ENCODE results near the gene TMBIM4. TPM values are rescaled to one million over a fixed set of nuclear protein-coding genes. Genes with fewer than 3 reads are reported as not detected.

TMBIM4 gene
- total and polyA plus RNA-seq, 4 donors: 74.4 to 125 (median 91.8) TPM

DNA sequence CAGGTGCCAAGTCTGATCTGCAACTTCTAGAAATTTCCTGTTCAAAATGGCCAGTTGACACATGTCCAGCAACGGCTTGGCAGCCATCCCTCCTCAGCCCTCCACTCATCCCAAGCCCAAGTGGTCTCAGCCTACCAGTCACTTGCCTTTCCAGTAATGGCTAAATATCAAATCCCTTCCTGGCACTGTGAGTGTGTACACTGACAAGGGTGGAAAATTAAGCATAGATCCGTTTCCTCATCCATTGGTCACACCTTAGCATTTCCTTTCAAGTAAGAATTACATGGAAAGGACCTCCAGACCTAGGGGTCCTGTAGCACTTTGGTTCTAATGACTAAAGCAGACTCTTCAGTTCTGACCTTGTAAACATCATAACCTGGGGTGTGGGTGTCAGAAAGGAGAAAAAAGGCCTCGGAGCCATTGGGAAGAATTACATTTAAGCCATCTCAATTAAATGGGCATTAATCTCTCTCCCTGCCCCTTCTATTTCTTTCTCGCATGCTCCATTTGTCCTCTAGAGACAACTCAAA lies 54.7 kb downstream of the TMBIM4 start:
- H3K4me1 ChIP-seq (ENCODE audit: control insufficient read depth, insufficient read depth, low read length): no peaks in the 10 kb centered on the region
- WGBS (ENCODE audit: insufficient coverage): 71% methylated on average over 2 of the region's 4 CpGs

DNA sequence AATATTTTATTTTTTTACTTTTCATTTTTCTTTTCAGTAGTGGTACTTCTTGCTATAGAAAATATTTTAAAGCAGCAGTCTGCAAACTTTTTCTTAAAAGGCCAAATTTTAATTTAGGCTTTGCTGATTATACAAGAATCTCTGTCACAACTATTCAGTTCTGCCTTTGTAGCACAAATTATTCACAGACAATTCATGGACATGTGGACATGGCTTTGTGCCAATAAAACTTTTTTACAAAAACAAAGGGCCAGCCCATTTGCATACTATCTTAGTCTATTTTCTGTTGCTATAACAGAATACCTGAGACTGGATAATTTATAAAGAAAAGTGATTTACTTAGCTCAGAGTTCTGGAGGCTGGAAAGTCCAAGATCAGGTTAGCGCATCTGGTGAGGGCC lies 56.3 kb downstream of the TMBIM4 start:
- no peak overlapping the region for H3K27ac ChIP-seq (ENCODE audit: low read depth, low read length)
- WGBS (ENCODE audit: insufficient coverage): 100% methylated on average over 1 of the region's 1 CpG
- H3K4me1 ChIP-seq (ENCODE audit: control insufficient read depth, insufficient read depth, low read length): no peaks in the 10 kb centered on the region
- no peaks in the 10 kb centered on the region for H3K27me3 ChIP-seq (ENCODE audit: control insufficient read depth, insufficient read depth, low read length)
- no peaks in the 10 kb centered on the region for H3K36me3 ChIP-seq (ENCODE audit: control insufficient read depth, insufficient read depth, low read length)
- H3K9me3 ChIP-seq (ENCODE audit: control insufficient read depth, insufficient read depth, low read length): no peaks in the 10 kb centered on the region
- no peak overlapping the region for H3K4me3 ChIP-seq (ENCODE audit: low read depth, low read length)
- DNase-seq (ENCODE audit: low read depth in 4 of 6, low spot score in 6 of 6): no peak

More for the DNA sequence above, 54.7 kb downstream of the TMBIM4 start:
- no peak overlapping the region for H3K4me3 ChIP-seq (ENCODE audit: low read depth, low read length)
- DNase-seq (ENCODE audit: low read depth in 4 of 6, low spot score in 6 of 6): no peak
- no peaks in the 10 kb centered on the region for H3K36me3 ChIP-seq (ENCODE audit: control insufficient read depth, insufficient read depth, low read length)
- H3K9me3 ChIP-seq (ENCODE audit: control insufficient read depth, insufficient read depth, low read length): no peaks in the 10 kb centered on the region
- H3K27me3 ChIP-seq (ENCODE audit: control insufficient read depth, insufficient read depth, low read length): no peaks in the 10 kb centered on the region
- no peak overlapping the region for H3K27ac ChIP-seq (ENCODE audit: low read depth, low read length)

DNA sequence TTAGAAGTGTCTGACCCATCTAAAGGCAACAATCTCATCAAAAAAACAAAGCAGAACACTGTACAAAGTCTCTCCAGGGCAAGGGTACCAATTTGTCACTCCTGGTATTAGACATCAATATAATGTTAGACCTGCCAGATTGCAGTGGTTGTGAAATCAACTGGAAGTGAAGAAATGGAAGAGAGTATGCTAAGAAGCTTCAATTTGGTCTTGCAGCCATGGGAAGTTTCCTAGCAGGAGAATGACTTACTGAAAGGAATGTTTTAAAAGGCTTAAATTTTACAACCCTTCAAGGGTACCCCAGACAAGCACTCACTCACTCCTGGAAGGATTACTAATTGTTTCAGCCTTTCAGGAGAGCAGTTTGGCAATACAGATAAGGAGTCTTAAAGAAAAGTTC lies 58.2 kb downstream of the TMBIM4 start:
- no peaks in the 10 kb centered on the region for H3K36me3 ChIP-seq (ENCODE audit: control insufficient read depth, insufficient read depth, low read length)
- H3K9me3 ChIP-seq (ENCODE audit: control insufficient read depth, insufficient read depth, low read length): no peaks in the 10 kb centered on the region
- no peak overlapping the region for H3K27ac ChIP-seq (ENCODE audit: low read depth, low read length)
- no peaks in the 10 kb centered on the region for H3K27me3 ChIP-seq (ENCODE audit: control insufficient read depth, insufficient read depth, low read length)
- DNase-seq (ENCODE audit: low read depth in 4 of 6, low spot score in 6 of 6): no peak
- H3K4me1 ChIP-seq (ENCODE audit: control insufficient read depth, insufficient read depth, low read length): no peaks in the 10 kb centered on the region
- H3K4me3 ChIP-seq (ENCODE audit: low read depth, low read length): no peak overlapping the region

DNA sequence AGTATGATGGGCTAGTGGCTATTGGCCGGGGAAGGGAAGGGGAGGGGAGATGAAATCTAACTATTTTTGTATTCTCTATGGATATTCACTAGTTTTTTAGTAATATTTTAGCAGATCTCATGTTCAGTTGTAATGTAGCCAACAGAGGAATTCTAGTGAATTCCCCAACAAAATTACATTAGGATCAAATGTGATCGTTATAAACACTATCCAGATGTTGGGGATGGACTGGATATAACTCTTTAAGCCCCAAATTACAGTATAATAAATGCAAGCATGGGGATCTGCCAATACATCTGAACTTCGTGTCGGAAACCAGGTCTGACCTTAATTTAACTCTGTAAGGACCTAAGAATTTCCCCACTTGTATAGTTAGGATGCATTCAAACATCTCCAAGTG lies 60.7 kb downstream of the TMBIM4 start:
- no peaks in the 10 kb centered on the region for H3K9me3 ChIP-seq (ENCODE audit: control insufficient read depth, insufficient read depth, low read length)
- H3K4me1 ChIP-seq (ENCODE audit: control insufficient read depth, insufficient read depth, low read length): no peaks in the 10 kb centered on the region
- H3K36me3 ChIP-seq (ENCODE audit: control insufficient read depth, insufficient read depth, low read length): no peaks in the 10 kb centered on the region
- H3K4me3 ChIP-seq (ENCODE audit: low read depth, low read length): no peak overlapping the region
- no peak overlapping the region for H3K27ac ChIP-seq (ENCODE audit: low read depth, low read length)
- no peaks in the 10 kb centered on the region for H3K27me3 ChIP-seq (ENCODE audit: control insufficient read depth, insufficient read depth, low read length)
- DNase-seq (ENCODE audit: low read depth in 4 of 6, low spot score in 6 of 6): no peak
- WGBS (ENCODE audit: insufficient coverage): 86% methylated on average over 2 of the region's 4 CpGs

DNA sequence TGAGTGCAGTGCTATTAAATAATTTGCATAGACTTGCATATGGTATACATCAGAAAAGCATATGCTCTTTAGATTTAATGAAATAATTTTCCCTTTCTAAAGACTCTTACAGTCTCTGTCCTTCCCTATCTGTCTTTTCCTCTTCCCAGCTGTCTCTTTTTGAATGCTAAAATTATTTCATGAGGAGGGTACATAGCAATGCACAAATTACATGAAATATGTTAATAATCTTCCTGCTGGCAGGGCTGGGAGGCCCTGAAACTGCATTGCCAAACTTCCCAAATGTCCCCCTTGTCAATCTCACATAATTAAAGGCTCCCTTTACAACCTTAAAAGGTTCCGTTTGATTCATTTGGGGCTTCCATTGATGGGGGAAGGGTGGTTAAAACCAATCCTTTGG lies 61.4 kb downstream of the TMBIM4 start:
- Histone ChIP-seq H3K27ac (ENCODE audit: low read depth, low read length) (no peak overlapping the region), H3K4me1 (ENCODE audit: control insufficient read depth, insufficient read depth, low read length) (no peaks in the 10 kb centered on the region), H3K27me3 (ENCODE audit: control insufficient read depth, insufficient read depth, low read length) (no peaks in the 10 kb centered on the region), H3K4me3 (ENCODE audit: low read depth, low read length) (no peak overlapping the region), H3K36me3 (ENCODE audit: control insufficient read depth, insufficient read depth, low read length) (no peaks in the 10 kb centered on the region), H3K9me3 (ENCODE audit: control insufficient read depth, insufficient read depth, low read length) (no peaks in the 10 kb centered on the region)
- no CpG with 5 or more reads among the region's 1 CpG for WGBS (ENCODE audit: insufficient coverage)
- peak in 1 of 6 donors; percentile 71 for DNase-seq (ENCODE audit: low read depth in 4 of 6, low spot score in 6 of 6)

DNA sequence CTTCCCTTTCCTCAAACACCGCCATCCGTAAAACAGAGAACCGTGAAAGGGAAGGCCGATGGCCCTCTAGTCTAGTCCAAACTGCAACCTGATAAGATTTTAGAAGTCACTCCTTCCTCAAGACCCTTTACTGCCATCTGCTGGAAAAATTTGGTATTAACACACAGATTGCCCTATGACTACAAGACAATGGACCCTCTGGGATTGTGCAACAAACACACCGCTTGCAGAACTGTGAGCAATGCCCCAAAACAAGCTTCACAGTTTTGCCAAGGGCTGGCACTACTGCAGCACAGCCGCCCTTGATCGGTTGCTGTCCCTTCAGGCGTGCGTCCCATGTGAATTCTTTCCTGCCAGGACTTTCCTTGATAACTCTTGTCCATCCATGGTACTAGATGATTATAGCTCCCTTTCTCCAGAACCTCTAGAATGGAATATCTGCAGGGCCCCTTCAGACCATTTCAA lies 62.3 kb downstream of the TMBIM4 start:
- Histone ChIP-seq H3K4me3 (ENCODE audit: low read depth, low read length) (no peak overlapping the region), H3K27ac (ENCODE audit: low read depth, low read length) (no peak overlapping the region), H3K36me3 (ENCODE audit: control insufficient read depth, insufficient read depth, low read length) (no peaks in the 10 kb centered on the region), H3K9me3 (ENCODE audit: control insufficient read depth, insufficient read depth, low read length) (no peaks in the 10 kb centered on the region), H3K4me1 (ENCODE audit: control insufficient read depth, insufficient read depth, low read length) (no peaks in the 10 kb centered on the region), H3K27me3 (ENCODE audit: control insufficient read depth, insufficient read depth, low read length) (no peaks in the 10 kb centered on the region)
- 22% methylated on average over 9 of the region's 9 CpGs for WGBS (ENCODE audit: insufficient coverage)
- peak; percentile 64 to 95 (median 71) for DNase-seq (ENCODE audit: low read depth in 4 of 6, low spot score in 6 of 6)

DNA sequence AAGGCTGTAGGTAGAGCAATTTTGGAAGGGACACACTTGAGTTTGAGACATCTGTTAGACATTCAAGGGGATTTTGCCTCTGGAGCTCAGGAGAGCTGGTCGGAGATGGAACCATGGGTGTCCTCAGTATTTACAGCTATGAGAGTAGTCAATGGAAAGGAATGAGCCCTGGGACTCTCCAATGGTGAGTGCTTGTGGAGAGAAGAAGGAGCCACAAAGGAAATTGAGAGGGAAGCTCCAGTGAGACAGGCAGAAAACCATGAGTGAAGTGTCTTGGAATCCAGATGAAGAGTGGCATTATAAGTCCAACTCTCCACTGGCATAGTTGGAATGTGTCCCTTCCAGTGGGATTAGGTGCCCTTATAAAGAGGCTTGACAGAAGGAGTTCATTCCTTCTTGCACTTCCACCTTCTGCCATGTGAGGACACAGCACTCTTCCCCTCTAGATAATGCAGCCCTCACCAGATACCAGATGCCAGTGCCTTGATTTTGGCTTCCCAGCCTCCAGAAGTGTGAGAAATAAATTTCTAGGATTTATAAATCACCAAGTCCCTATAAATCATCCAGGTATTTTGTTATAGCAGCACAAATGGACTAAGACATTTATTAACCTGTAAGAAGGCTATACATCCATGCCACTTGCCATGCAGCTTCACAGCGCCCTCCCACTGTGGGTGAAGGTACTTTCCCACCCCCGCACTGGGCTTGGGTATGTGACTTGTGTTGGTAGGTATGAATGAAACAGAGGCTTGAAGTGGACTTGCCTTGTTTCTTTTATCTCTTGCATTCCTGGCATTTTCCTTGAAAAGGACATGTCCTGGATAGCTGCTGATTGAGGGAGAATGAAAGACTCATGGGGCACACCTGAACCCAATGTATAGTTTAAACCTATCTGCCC lies 66.5 kb downstream of the TMBIM4 start:
- no peak overlapping the region for H3K27ac ChIP-seq (ENCODE audit: low read depth, low read length)
- 90% methylated on average over 1 of the region's 3 CpGs for WGBS (ENCODE audit: insufficient coverage)

DNA sequence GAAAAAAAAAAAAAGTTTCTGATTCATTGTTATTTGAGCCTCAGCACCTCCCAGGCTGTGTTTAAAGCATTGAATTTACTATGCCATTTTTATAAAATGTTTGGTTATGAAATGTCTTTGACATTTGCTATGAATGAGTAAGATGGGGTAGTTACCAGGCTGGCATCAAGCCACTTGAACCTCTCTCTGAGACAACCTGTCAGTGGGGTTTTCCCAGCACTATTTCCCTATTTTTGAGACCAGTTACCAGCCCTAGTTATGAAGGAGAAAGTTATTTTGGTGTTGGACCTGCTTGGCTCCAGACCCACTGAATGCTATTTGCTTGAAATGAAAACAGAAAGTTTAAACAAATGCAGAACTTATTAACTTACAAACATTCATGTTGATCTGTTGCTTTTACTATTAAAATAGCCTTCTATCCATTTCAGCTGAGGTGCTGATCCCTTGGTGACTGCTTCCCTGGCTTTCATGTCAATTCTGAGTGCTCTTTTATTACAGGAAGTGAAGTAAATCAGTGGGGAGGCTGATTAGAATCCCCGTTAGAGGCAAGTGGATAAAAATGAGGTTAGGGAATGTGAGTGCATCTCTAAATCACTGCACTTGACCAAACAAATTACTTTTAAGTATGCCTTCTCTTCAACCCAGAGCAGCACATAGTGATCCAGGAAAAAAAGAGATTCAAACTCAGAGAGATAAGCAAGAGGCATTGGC lies 77.1 kb downstream of the TMBIM4 start:
- peak in 1 of 6 donors; percentile 16 for DNase-seq (ENCODE audit: low read depth in 4 of 6, low spot score in 6 of 6)
- H3K27ac ChIP-seq (ENCODE audit: low read depth, low read length): no peak overlapping the region

More for the DNA sequence above, 66.5 kb downstream of the TMBIM4 start:
- Histone ChIP-seq H3K4me1 (ENCODE audit: control insufficient read depth, insufficient read depth, low read length) (no peaks in the 10 kb centered on the region), H3K36me3 (ENCODE audit: control insufficient read depth, insufficient read depth, low read length) (no peaks in the 10 kb centered on the region), H3K9me3 (ENCODE audit: control insufficient read depth, insufficient read depth, low read length) (no peaks in the 10 kb centered on the region), H3K4me3 (ENCODE audit: low read depth, low read length) (no peak overlapping the region), H3K27me3 (ENCODE audit: control insufficient read depth, insufficient read depth, low read length) (no peaks in the 10 kb centered on the region)
- no peak for DNase-seq (ENCODE audit: low read depth in 4 of 6, low spot score in 6 of 6)

DNA sequence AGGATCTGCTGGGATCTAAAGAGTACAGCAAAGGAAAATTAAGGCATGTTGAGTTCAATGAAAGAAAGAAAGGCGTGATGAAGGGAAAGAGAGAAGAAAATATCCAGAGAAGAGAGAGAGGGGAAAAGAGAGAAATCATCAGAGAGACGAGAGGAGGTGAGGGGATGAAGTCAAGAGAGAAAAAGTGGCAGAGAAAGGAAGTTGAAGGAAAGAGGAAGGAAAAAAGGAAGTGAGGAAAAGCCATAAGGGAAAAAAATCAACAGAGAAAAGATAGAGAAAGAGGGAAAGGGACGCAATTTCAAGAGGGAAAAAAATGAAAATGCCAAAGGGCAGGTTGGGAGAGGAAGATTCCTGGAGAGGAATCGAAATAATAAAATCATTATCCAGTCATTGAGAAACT lies 79.6 kb downstream of the TMBIM4 start:
- H3K27ac ChIP-seq (ENCODE audit: low read depth, low read length): no peak overlapping the region
- no peak for DNase-seq (ENCODE audit: low read depth in 4 of 6, low spot score in 6 of 6)
- no peaks in the 10 kb centered on the region for H3K4me1 ChIP-seq (ENCODE audit: control insufficient read depth, insufficient read depth, low read length)
- H3K4me3 ChIP-seq (ENCODE audit: low read depth, low read length): no peak overlapping the region
- WGBS (ENCODE audit: insufficient coverage): 80% methylated on average over 2 of the region's 4 CpGs
- H3K9me3 ChIP-seq (ENCODE audit: control insufficient read depth, insufficient read depth, low read length): no peaks in the 10 kb centered on the region
- H3K27me3 ChIP-seq (ENCODE audit: control insufficient read depth, insufficient read depth, low read length): no peaks in the 10 kb centered on the region
- no peaks in the 10 kb centered on the region for H3K36me3 ChIP-seq (ENCODE audit: control insufficient read depth, insufficient read depth, low read length)

More for the DNA sequence above, 77.1 kb downstream of the TMBIM4 start:
- Histone ChIP-seq H3K27me3 (ENCODE audit: control insufficient read depth, insufficient read depth, low read length) (no peaks in the 10 kb centered on the region), H3K36me3 (ENCODE audit: control insufficient read depth, insufficient read depth, low read length) (no peaks in the 10 kb centered on the region), H3K4me3 (ENCODE audit: low read depth, low read length) (no peak overlapping the region), H3K9me3 (ENCODE audit: control insufficient read depth, insufficient read depth, low read length) (no peaks in the 10 kb centered on the region), H3K4me1 (ENCODE audit: control insufficient read depth, insufficient read depth, low read length) (no peaks in the 10 kb centered on the region)
- no CpG with 5 or more reads among the region's 1 CpG for WGBS (ENCODE audit: insufficient coverage)
